PC-3 (cell line): ENCODE data around the gene CANT1. TPM values are rescaled to one million over a fixed set of nuclear protein-coding genes. Genes with fewer than 3 reads are reported as not detected.

Experiments
- ATAC-seq: fragments of 200-7000 bp; cut with Tn5 transposase; 2 replicates; pipeline ENCODE4 v1.9.1; 2020; ENCODE audit warnings: mild to moderate bottlenecking, moderate library complexity
- BruUV-seq: library from RNA; stranded (reverse); fragments of 400-500 nt; replicated peaks from 2 replicates; lab custom pipeline; 2021; lab: Mats Ljungman, UMichigan
- CTCF ChIA-PET: fragments of 300-600 bp; sonication (Branson Sonifier 250); formaldehyde crosslinking; loops from one replicate; lab custom pipeline; 2022; ENCODE audit warnings: antibody characterized with exemption; lab: Charles Lee
- POLR2A ChIA-PET: fragments of 300-600 bp; sonication (Branson Sonifier 250); formaldehyde crosslinking; loops from one replicate; lab custom pipeline; 2022; ENCODE audit warnings: antibody characterized with exemption; ENCODE audit not compliant: unreplicated experiment; lab: Charles Lee
- DNase-seq: peaks from one replicate; pipeline ENCODE4 v3.0.0-alpha.2; 2015
- H2AFZ ChIP-seq: fragments of 300-600 bp; sonication (generic); 2 replicates; pipeline ENCODE4 v1.6.0; 2016; ENCODE audit warnings: antibody characterized with exemption, low read length
- H3F3A ChIP-seq: fragments of 300-600 bp; sonication (generic); one replicate; pipeline ENCODE4 v1.6.0; 2017; ENCODE audit warnings: antibody characterized with exemption, low read length, control low read depth, mild to moderate bottlenecking; ENCODE audit not compliant: unreplicated experiment
- H3K27ac ChIP-seq: fragments of 300-600 bp; sonication (generic); 2 replicates; pipeline ENCODE4 v1.5.1; 2016; ENCODE audit warnings: mild to moderate bottlenecking, low read length
- H3K27me3 ChIP-seq: fragments of 300-600 bp; sonication (generic); 2 replicates; pipeline ENCODE4 v1.6.1; 2016; ENCODE audit warnings: low read length, mixed read lengths
- H3K36me3 ChIP-seq: fragments of 300-600 bp; sonication (generic); 2 replicates; pipeline ENCODE4 v1.6.1; 2016; ENCODE audit warnings: low read depth, mixed run types, low read length, mixed read lengths
- H3K4me1 ChIP-seq: fragments of 300-600 bp; sonication (generic); 2 replicates; pipeline ENCODE4 v1.5.1; 2016; ENCODE audit warnings: low read length; ENCODE audit not compliant: insufficient read depth
- H3K4me2 ChIP-seq: fragments of 300-600 bp; sonication (generic); 2 replicates; pipeline ENCODE4 v1.6.0; 2016; ENCODE audit warnings: low read length
- H3K4me3 ChIP-seq: fragments of 300-600 bp; sonication (generic); 2 replicates; pipeline ENCODE4 v1.5.1; 2016; ENCODE audit warnings: mild to moderate bottlenecking, low read length, mixed read lengths
- H3K79me2 ChIP-seq: fragments of 300-600 bp; sonication (generic); 2 replicates; pipeline ENCODE4 v1.6.1; 2017; ENCODE audit warnings: low read length, mixed read lengths
- H3K9ac ChIP-seq: fragments of 300-600 bp; sonication (generic); 2 replicates; pipeline ENCODE4 v1.6.0; 2016; ENCODE audit warnings: mild to moderate bottlenecking, low read length
- H3K9me2 ChIP-seq: fragments of 300-600 bp; sonication (generic); replicated peaks from 2 replicates; pipeline ENCODE4 v1.6.1; 2016; ENCODE audit warnings: mixed run types, low read length, mixed read lengths
- H3K9me3 ChIP-seq: fragments of 300-600 bp; sonication (generic); 2 replicates; pipeline ENCODE4 v1.6.1; 2016; ENCODE audit warnings: low read length, mixed read lengths
- H4K20me1 ChIP-seq: fragments of 300-600 bp; sonication (generic); 2 replicates; pipeline ENCODE4 v1.6.1; 2016; ENCODE audit warnings: low read length, mixed read lengths
- CTCF ChIP-seq: fragments of 300-600 bp; sonication (generic); conservative IDR thresholded peaks from 2 replicates; pipeline ENCODE4 v1.5.1; 2017; ENCODE audit warnings: antibody characterized with exemption, low read depth, mild to moderate bottlenecking, low read length
- EZH2 ChIP-seq: fragments of 300-600 bp; sonication (generic); IDR thresholded peaks from one replicate; pipeline ENCODE4 v1.6.1; 2017; ENCODE audit warnings: antibody characterized with exemption, mild to moderate bottlenecking, low read length; ENCODE audit not compliant: unreplicated experiment
- EZH2phosphoT487 ChIP-seq: fragments of 300-600 bp; sonication (generic); IDR thresholded peaks from 2 replicates; pipeline ENCODE4 v1.6.1; 2018; ENCODE audit warnings: mild to moderate bottlenecking, antibody characterized with exemption, low read length, borderline replicate concordance
- intact Hi-C: fragments of 100-400 bp; cut with micrococcal nuclease; formaldehyde crosslinking; loops from 2 replicates; pipeline ENCODE4 v1.9.0; 2023
- total RNA-seq: library from RNA; depleted of rRNA; stranded (reverse); fragments of >200 nt; gene quantifications from 2 replicates; pipeline ENCODE4 v1.2.3, GENCODE V29; 2014

The CANT1 gene
- total RNA-seq, 1 experiment from 2014 or later = 191 TPM

- Histone ChIP-seq H3K27me3 (no peaks in the 10 kb centered on the region), H3K9ac (peak overlapping the region; percentile 93), H3K4me2 (peak overlapping the region; percentile 99), H3K9me3 (peaks cover 16% of the 10 kb centered on the region), H3F3A (peaks cover 8% of the 10 kb centered on the region), H4K20me1 (peaks cover 18% of the 10 kb centered on the region), H3K36me3 (peaks cover 7% of the 10 kb centered on the region), H3K4me1 (peaks cover 66% of the 10 kb centered on the region), H2AFZ (peak overlapping the region; percentile 94; the same call in 1 of the 2 replicates), H3K9me2 (no peaks in the 10 kb centered on the region), H3K79me2 (peaks cover 56% of the 10 kb centered on the region), H3K27ac (peak overlapping the region; percentile 35), H3K4me3 (peak overlapping the region; percentile 95)
- BruUV-seq = no TSS peak
- CTCF ChIA-PET = interaction anchor here (0.6 kb wide), 1 partner anchor 101 kb away, joined by 6 read pairs; no protein-coding TSS in a partner anchor
- no peak for TF ChIP-seq EZH2
- TF ChIP-seq EZH2phosphoT487 = no peak
- TF ChIP-seq CTCF = no peak
- POLR2A ChIA-PET = no interaction called here
- ATAC-seq = no peak
- intact Hi-C loops = no loop called here
- no peak for DNase-seq
Measured at GRCh38 chr17:79008666-79009387, 737 bp downstream of the CANT1 start.

GRCh38 chr17:79007504-79008381 is 1.8 kb downstream of the CANT1 start:
- DNase-seq (no peak), ATAC-seq (no peak)
- peaks cover 14% of the 10 kb centered on the region; the same call in 1 of the 2 replicates for H3K36me3 ChIP-seq
- intact Hi-C loops = no loop called here
- peak overlapping the region; percentile 93 for H3K9ac ChIP-seq
- no peak overlapping the region for H2AFZ ChIP-seq
- POLR2A ChIA-PET = no interaction called here
- CTCF ChIA-PET = no interaction called here
- H3K79me2 ChIP-seq = peaks cover 67% of the 10 kb centered on the region
- peaks cover 75% of the 10 kb centered on the region for H3K4me1 ChIP-seq
- TF ChIP-seq EZH2 = no peak
- no peak for TF ChIP-seq CTCF
- no peak for TF ChIP-seq EZH2phosphoT487
- peak overlapping the region; percentile 95 for H3K4me3 ChIP-seq
- no TSS peak for BruUV-seq
- no peaks in the 10 kb centered on the region for H3K27me3 ChIP-seq
- H3K27ac ChIP-seq = peak overlapping the region; percentile 2; the same call in 1 of the 2 replicates
- H3K9me2 ChIP-seq = no peaks in the 10 kb centered on the region
- H4K20me1 ChIP-seq = peaks cover 26% of the 10 kb centered on the region
- H3K4me2 ChIP-seq = peak overlapping the region; percentile 99
- H3K9me3 ChIP-seq = peaks cover 5% of the 10 kb centered on the region; the same call in 1 of the 2 replicates
- peaks cover 8% of the 10 kb centered on the region for H3F3A ChIP-seq
